SK-N-SH (cell line): ENCODE data around the gene RNF145.

Experiments used
- CTCF ChIP-seq: fragments of 200-600 bp; sonication (generic); IDR thresholded peaks from 2 replicates; pipeline ENCODE4 v1.6.1; 2017; ENCODE audit warnings: antibody characterized with exemption, mild to moderate bottlenecking, moderate library complexity
- EP300 ChIP-seq, 2 experiments: IDR thresholded peaks; 2 replicates each; pipeline versions ENCODE4 v1.4.0 to v1.6.1; 2012; ENCODE audit warnings: borderline replicate concordance in 1 of 2, low read depth in 1 of 2, low read length in 1 of 2
- FOSL2 ChIP-seq: IDR thresholded peaks from 2 replicates; pipeline ENCODE4 v1.4.0; 2012; ENCODE audit warnings: low read depth, mild to moderate bottlenecking, moderate library complexity, borderline replicate concordance
- FOXM1 ChIP-seq: IDR thresholded peaks from 2 replicates; pipeline ENCODE4 v1.4.0; 2012; ENCODE audit warnings: low read depth, mild to moderate bottlenecking
- GABPA ChIP-seq: IDR thresholded peaks from 2 replicates; pipeline ENCODE4 v1.4.0; 2012; ENCODE audit warnings: low read depth, mild to moderate bottlenecking
- MXI1 ChIP-seq: IDR thresholded peaks from 2 replicates; pipeline ENCODE4 v1.6.1; 2012; ENCODE audit warnings: mild to moderate bottlenecking, low read depth, low read length, improper control_type of control experiment
- POLR2AphosphoS5 ChIP-seq: IDR thresholded peaks from 2 replicates; pipeline ENCODE4 v1.6.1; 2012; ENCODE audit warnings: low read depth, low read length
- RAD21 ChIP-seq: IDR thresholded peaks from 2 replicates; pipeline ENCODE4 v1.6.1; 2012; ENCODE audit warnings: mild to moderate bottlenecking, low read length
- RCOR1 ChIP-seq: fragments of 150-350 bp; IDR thresholded peaks from 2 replicates; pipeline ENCODE4 v1.6.1; 2017; ENCODE audit warnings: antibody characterized with exemption, low read length
- REST ChIP-seq: IDR thresholded peaks from 2 replicates; pipeline ENCODE4 v1.6.1; 2012; ENCODE audit warnings: mild to moderate bottlenecking, low read depth, low read length, moderate library complexity
- TAF1 ChIP-seq: IDR thresholded peaks from 2 replicates; pipeline ENCODE4 v1.6.1; 2012; ENCODE audit warnings: low read depth, mild to moderate bottlenecking, low read length, moderate library complexity, borderline replicate concordance
- TEAD4 ChIP-seq: IDR thresholded peaks from 2 replicates; pipeline ENCODE4 v1.4.0; 2012; ENCODE audit warnings: mild to moderate bottlenecking, borderline replicate concordance; ENCODE audit not compliant: insufficient read depth
- USF2 ChIP-seq: fragments of 150-350 bp; IDR thresholded peaks from 2 replicates; pipeline ENCODE4 v1.6.1; 2017; ENCODE audit warnings: antibody characterized with exemption, low read length, low read depth, borderline replicate concordance

GRCh38 chr5:159210846-159211245 lies 1.5 kb upstream of the RNF145 start:
- TF ChIP-seq GABPA (no peak), POLR2AphosphoS5 (no peak), FOSL2 (no peak), CTCF (no peak), RCOR1 (no peak), EP300 (IDR thresholded peaks at IDR 0.05; ENCODE audit: borderline replicate concordance in 1 of 2, low read depth in 1 of 2, low read length in 1 of 2) (no peak), TEAD4 (no peak), REST (no peak), FOXM1 (no peak), MXI1 (no peak), USF2 (no peak), RAD21 (no peak), TAF1 (no peak)
